A673 (cell line): ENCODE results near the gene RUNX2.
"Not testable (repeated sequence)": the region's sequence is repeated elsewhere in the genome, so short reads cannot be mapped to it uniquely, and the experiment has no call there.

Experiments
- EZH2 ChIP-seq: fragments of 200-600 bp; sonication (generic); IDR thresholded peaks from 2 replicates; pipeline ENCODE4 v1.6.1; 2017; ENCODE audit warnings: borderline replicate concordance, low read depth, mild to moderate bottlenecking, mixed read lengths, antibody characterized with exemption, low read length; ENCODE audit not compliant: poor library complexity, severe bottlenecking
- TF ChIP-seq, protein P1 (sequence below): fragments of 300-800, 200-600 bp; sonication (generic); conservative IDR thresholded peaks from 2 replicates; pipeline ENCODE4 v1.5.1; 2017; ENCODE audit warnings: low read depth, mild to moderate bottlenecking, antibody characterized with exemption, low read length, moderate library complexity, mixed read lengths

- TF ChIP-seq, protein P1, sequence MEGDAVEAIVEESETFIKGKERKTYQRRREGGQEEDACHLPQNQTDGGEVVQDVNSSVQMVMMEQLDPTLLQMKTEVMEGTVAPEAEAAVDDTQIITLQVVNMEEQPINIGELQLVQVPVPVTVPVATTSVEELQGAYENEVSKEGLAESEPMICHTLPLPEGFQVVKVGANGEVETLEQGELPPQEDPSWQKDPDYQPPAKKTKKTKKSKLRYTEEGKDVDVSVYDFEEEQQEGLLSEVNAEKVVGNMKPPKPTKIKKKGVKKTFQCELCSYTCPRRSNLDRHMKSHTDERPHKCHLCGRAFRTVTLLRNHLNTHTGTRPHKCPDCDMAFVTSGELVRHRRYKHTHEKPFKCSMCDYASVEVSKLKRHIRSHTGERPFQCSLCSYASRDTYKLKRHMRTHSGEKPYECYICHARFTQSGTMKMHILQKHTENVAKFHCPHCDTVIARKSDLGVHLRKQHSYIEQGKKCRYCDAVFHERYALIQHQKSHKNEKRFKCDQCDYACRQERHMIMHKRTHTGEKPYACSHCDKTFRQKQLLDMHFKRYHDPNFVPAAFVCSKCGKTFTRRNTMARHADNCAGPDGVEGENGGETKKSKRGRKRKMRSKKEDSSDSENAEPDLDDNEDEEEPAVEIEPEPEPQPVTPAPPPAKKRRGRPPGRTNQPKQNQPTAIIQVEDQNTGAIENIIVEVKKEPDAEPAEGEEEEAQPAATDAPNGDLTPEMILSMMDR = not testable (repeated sequence)
- not testable (repeated sequence) for TF ChIP-seq EZH2
These were observed 41.4 kb upstream of the RUNX2 start for GRCh38 chr6:45286707-45287106.
